Prostate gland (tissue), 2 donors: ENCODE measurements around the gene FXYD2. TPM values are rescaled to one million over a fixed set of nuclear protein-coding genes. Genes with fewer than 3 reads are reported as not detected.

Experiments
- DNase-seq: peaks from one replicate; pipeline ENCODE4 v3.0.0-alpha.2; 2019; ENCODE audit warnings: low spot score
- H3K27ac ChIP-seq, 2 donors: fragments of 200-600 bp; sonication (generic); 2 replicates each; pipeline ENCODE4 v1.5.1; 2017 to 2019
- H3K27me3 ChIP-seq: fragments of 200-600 bp; sonication (generic); replicated peaks from 2 replicates; pipeline ENCODE4 v1.5.1; 2019; ENCODE audit not compliant: insufficient read depth
- H3K36me3 ChIP-seq, 2 donors: fragments of 200-600 bp; sonication (generic); 1 replicate in 1 of 2; 2 replicates in 1 of 2; pipeline versions ENCODE4 v1.5.1 to v1.8.1; 2017 to 2019
- H3K4me1 ChIP-seq: fragments of 200-600 bp; sonication (generic); replicated peaks from 2 replicates; pipeline ENCODE4 v1.5.1; 2019
- H3K4me3 ChIP-seq, 2 donors: fragments of 200-600 bp; sonication (generic); 2 replicates each; pipeline ENCODE4 v1.5.1; 2017 to 2019
- H3K9me3 ChIP-seq: fragments of 200-600 bp; sonication (generic); 2 replicates; pipeline ENCODE4 v1.5.1; 2017
- POLR2A ChIP-seq: fragments of 450-650 bp; IDR thresholded peaks from one replicate; pipeline ENCODE4 v1.6.1; 2016; ENCODE audit warnings: antibody characterized with exemption, mild to moderate bottlenecking
- POLR2AphosphoS5 ChIP-seq: sonication (generic); formaldehyde crosslinking; IDR thresholded peaks from one replicate; pipeline ENCODE4 v1.6.1; 2017; ENCODE audit warnings: antibody characterized with exemption
- WGBS: methylation state at CpG from one replicate; pipeline ENCODE4 v1.1.5; 2018; 5-methylcytosine and 5-hydroxymethylcytosine counted together
- intact Hi-C: fragments of 100-400 bp; cut with DNase I; formaldehyde crosslinking; loops from one replicate; pipeline ENCODE4 v1.14.2; 2022
- total RNA-seq, 2 donors: library from RNA; depleted of rRNA; stranded (reverse); fragments of >200 nt; gene quantifications; one replicate each; pipeline ENCODE4 v1.1.0, GENCODE V29; 2016
- TF ChIP-seq, protein P1 (sequence below), 4 experiments: fragments of 200-600 bp in 2 of 4; fragments of 450-650 bp in 2 of 4; sonication (generic) in 2 of 4; IDR thresholded peaks; 1 replicate in 3 of 4; 2 replicates in 1 of 4; pipeline ENCODE4 v1.5.1; 2016 to 2019; ENCODE audit warnings: antibody characterized with exemption in 4 of 4, mild to moderate bottlenecking in 2 of 4, moderate library complexity in 2 of 4

Gene FXYD2
- total RNA-seq, 2 donors from 2014 or later = 0.87 to 1.8 TPM

DNA sequence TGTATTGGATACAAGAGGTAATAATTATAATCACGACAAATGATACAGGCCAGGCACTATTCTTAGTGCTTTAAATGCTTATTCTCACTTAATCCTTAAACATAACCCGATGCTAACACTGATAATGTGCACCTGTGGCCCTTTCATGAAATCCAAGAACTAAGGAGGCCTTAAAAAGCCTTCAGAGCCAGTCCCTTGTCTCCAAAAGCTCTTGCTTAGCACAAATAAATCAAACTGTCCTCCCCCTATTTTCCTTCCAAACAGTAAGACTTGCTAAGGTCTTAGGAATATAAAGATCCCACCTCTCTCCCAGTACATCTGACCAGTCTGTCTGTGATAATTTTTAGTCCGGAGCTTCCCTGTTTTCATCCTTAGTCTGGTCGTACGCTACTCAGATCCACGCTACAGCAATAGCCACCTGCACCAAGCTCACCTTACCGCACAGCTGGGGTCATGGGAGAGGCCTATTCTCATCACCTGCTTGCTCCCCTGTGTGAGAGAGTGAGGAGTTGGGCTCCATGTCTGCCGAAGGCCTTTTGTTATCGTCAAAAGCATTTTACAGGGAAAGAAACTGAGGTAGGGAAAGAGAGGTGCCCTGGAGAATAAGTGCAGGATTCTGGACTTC, 35.1 kb upstream of the FXYD2 start:
- 68% methylated on average over 9 of the region's 9 CpGs for WGBS
- Histone ChIP-seq H3K9me3 (no peaks in the 10 kb centered on the region), H3K27ac (no peak overlapping the region), H3K36me3 (no peaks in the 10 kb centered on the region), H3K4me1 (no peaks in the 10 kb centered on the region), H3K4me3 (no peak overlapping the region), H3K27me3 (no peaks in the 10 kb centered on the region)
- TF ChIP-seq POLR2AphosphoS5 (no peak), POLR2A (no peak)
- TF ChIP-seq, protein P1, sequence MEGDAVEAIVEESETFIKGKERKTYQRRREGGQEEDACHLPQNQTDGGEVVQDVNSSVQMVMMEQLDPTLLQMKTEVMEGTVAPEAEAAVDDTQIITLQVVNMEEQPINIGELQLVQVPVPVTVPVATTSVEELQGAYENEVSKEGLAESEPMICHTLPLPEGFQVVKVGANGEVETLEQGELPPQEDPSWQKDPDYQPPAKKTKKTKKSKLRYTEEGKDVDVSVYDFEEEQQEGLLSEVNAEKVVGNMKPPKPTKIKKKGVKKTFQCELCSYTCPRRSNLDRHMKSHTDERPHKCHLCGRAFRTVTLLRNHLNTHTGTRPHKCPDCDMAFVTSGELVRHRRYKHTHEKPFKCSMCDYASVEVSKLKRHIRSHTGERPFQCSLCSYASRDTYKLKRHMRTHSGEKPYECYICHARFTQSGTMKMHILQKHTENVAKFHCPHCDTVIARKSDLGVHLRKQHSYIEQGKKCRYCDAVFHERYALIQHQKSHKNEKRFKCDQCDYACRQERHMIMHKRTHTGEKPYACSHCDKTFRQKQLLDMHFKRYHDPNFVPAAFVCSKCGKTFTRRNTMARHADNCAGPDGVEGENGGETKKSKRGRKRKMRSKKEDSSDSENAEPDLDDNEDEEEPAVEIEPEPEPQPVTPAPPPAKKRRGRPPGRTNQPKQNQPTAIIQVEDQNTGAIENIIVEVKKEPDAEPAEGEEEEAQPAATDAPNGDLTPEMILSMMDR (IDR thresholded peaks at IDR 0.05) = no peak
- intact Hi-C loops = no loop called here
- DNase-seq = no peak

DNA sequence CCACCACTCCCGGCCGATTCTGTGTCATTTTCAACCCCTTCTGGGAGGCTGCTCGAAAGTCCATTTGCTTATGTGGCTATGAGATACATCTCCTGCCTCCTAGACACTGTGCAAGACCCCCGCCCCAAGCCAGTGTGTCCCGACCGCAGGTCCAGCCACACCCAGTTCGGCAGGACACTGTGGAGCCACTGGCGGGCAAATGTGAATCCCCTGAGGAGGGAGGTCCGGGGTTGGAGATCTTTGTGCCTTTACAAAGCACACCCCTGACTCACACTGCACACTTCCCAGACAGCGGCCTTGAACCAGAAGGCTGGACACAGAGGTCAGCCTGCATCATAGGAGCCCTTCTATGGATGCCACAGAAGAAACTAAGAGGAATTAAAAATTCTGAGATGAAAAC, 34.5 kb upstream of the FXYD2 start:
- Histone ChIP-seq H3K27ac (no peak overlapping the region), H3K27me3 (no peaks in the 10 kb centered on the region), H3K36me3 (no peaks in the 10 kb centered on the region), H3K4me3 (no peak overlapping the region), H3K4me1 (no peaks in the 10 kb centered on the region), H3K9me3 (no peaks in the 10 kb centered on the region)
- TF ChIP-seq POLR2A = no peak
- TF ChIP-seq, protein P1 (IDR thresholded peaks at IDR 0.05) = no peak
- intact Hi-C loops = no loop called here
- DNase-seq = no peak
- 82% methylated on average over 10 of the region's 10 CpGs for WGBS

DNA sequence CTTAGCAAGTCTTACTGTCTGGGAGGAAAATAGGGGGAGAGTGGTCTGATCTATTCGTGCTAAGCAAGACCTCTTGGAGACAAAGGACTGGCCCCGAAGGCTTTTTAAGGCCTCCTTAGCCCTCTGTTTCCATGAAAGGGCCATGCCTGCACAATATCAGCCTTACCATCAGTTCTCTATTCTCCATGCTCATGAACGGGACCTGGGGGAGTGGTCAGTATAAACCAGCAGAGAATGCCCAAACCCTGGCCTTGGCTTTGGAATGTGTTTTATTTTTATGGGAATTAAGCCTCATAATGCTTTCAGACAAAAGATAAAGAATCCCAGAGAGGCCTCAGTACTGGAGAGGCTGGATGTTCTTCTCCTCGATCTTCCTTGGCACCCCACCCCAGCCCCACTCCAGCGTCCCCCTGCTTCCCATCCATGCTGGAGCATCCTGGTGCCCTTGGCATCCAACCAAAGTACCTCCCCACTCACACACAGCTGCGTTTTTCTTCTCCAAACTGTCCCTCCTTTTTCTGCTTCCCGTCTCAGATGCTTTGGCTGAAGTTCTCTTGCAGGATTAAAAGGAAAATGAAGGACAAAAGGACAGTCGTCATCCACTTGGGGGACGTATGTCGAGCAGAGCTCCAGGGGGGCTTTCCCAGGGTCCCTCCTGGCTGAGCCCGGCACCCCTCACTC, 33.3 kb upstream of the FXYD2 start:
- H3K36me3 ChIP-seq = no peaks in the 10 kb centered on the region
- no peaks in the 10 kb centered on the region for H3K4me1 ChIP-seq
- H3K27ac ChIP-seq = no peak overlapping the region
- H3K27me3 ChIP-seq = no peaks in the 10 kb centered on the region
- H3K4me3 ChIP-seq = no peak overlapping the region
- TF ChIP-seq POLR2AphosphoS5 (no peak), POLR2A (no peak)
- TF ChIP-seq, protein P1 (IDR thresholded peaks at IDR 0.05) = no peak
- DNase-seq = no peak
- 38% methylated on average over 11 of the region's 11 CpGs for WGBS
- H3K9me3 ChIP-seq = no peaks in the 10 kb centered on the region
- intact Hi-C loops = no loop called here

DNA sequence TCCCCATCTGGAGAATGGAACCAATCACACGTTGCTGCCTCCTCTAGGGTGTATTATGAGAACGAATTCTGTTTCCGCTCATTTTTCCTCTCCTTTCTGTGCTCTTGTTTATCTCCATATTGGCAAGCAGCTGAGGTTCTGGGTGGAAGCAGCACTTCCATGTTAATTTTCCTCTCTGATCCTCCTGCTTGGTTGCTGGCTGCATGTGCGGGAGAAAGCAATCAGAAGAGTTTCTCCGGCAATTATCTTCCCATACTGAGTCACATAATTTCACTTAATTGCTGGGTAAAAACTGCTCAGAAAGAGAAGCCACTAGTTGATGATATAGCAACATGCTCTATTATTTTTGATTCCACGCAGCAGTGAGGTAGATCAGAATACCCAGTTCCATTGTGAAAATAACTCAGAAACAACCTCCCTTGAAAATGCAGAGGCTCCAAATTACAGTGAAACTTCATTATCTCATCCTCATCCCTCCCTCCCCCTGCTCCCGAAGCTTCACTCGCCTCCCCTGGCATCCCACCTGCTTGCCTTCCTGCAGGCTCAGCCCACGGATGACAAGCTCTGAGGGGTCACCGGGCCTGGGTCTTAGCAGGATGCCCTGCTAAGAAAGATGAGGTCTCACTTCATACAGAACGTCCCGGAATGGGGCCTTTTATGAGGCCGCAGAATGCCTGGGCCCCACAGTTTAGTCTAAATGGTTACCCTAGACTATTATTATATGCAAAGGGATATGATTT, 31.5 kb upstream of the FXYD2 start:
- intact Hi-C loops = no loop called here
- DNase-seq = no peak
- Histone ChIP-seq H3K27ac (no peak overlapping the region), H3K9me3 (no peaks in the 10 kb centered on the region), H3K27me3 (no peaks in the 10 kb centered on the region), H3K36me3 (no peaks in the 10 kb centered on the region), H3K4me1 (no peaks in the 10 kb centered on the region), H3K4me3 (no peak overlapping the region)
- TF ChIP-seq POLR2A = no peak
- TF ChIP-seq, protein P1 (IDR thresholded peaks at IDR 0.05) = no peak
- TF ChIP-seq POLR2AphosphoS5 = no peak
- WGBS = 73% methylated on average over 13 of the region's 13 CpGs
